HG03571 (cell line): ENCODE data around the gene MRPL55.
"Not testable (repeated sequence)": the region's sequence is repeated elsewhere in the genome, so short reads cannot be mapped to it uniquely, and the experiment has no call there.

ENCODE experiments used
- ATAC-seq: cut with Tn5 transposase; IDR thresholded peaks from one replicate; pipeline ENCODE4 v1.9.1; 2021; ENCODE audit not compliant: unreplicated experiment

Gene MRPL55

DNA sequence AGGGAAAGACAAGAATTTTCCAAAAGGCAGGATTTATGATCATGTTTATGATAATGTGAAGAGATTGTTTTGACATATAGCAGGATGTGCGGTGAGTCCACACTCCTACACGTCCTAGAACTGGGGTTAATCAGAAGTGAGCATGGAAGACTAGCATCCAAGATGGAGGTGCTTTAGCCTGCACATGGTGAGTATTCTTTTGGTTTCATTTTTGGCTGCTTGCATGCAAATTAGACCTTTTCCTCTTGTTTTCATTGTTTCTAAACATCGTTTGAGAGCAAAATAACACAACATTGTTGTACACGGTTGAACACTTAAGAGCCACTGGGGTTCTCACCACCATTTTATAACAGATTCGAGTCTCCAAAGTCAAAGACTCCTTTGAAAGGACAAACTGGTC is 16.1 kb upstream of the MRPL55 start:
- no peak for ATAC-seq

DNA sequence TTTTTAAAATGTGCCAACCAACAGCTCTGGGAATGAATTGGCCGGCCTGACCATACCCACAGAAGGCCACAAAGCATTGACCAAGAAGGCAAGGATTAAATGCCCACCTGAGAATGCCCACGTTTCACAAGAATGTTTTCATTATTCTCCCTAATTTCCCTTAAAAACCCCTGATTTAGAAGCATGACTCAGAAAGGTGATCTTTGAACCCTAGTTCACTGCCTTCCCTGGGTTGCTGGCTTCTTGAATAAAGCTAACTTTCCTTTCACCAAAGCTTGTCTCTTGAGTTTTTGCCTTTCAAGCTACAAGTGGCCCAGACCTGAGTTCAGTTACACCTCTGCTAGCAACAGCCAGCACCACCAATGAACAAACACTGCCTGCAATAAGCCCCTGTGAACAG is 14.4 kb upstream of the MRPL55 start:
- no peak for ATAC-seq

DNA sequence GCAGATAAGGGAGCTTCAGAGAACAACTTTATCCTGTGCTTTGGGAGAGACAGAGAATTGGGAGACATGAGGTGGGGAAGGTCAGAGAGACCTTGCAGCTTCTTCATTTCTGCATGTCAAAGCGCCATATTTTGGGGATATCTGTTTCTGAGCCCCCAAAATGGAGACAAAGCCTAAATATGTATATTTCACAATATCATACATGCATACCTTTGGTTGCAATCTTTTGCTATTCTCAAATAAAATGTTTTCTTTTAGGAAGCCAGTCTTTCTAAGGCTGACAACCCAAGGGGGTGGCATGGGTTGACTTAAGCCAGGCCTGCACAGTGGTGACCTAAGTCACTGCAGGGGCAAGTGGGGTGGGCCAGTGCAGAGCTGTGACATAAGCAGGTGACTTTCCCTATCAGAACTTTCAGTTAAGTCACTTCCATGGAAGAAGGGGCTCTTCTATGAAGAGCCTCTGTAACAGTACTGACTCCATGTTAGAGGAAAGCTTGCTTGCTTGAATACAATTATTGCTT is 13.9 kb upstream of the MRPL55 start:
- ATAC-seq = no peak

DNA sequence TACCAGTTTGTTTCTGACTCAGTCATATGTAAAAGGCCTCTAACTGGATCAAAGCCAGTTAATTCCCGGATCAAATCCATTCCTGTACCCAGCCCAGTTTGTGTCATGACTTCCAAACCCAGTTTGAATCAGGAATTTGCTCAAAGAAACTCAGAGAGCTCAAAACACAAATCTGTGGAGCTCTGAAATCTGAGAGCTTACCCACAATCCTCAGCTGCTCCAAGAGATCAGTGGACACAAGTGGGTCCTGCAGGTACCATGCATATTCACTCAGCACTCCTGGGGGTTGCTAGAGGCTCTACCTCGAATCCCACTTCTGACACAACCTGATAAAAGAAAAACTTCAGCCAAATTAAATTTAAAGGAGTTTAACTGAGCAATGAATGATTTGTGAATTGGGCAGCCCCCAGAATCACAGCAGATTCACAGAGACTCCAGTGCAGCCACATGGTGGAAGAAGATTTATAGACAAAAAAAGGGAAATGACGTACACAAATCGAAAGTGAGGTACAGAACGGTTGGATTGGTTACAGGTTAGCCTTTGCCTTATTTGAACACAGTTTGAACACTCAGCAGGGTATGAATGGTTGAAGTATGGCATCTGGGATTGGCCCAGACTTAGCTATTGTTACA is 11.9 kb upstream of the MRPL55 start:
- no peak for ATAC-seq

DNA sequence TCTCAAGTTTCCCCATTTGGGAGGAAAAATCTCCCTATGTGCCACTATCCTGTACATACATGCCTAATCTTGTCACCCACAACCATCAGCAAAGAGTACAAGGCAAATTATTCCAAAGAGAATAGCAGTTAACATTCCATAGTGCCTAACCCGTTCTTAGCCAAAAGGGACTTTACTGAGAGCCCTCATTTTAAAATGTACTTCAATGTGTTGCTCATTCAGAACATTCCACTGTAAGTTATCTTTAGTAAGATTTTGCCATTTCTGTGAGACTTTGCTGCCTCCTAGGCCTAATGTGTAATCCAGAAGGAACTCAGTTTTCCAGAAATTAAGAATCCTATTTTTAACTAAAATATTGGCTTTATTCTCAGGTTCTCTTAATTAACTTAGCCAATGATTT is 11.3 kb upstream of the MRPL55 start:
- no peak for ATAC-seq

DNA sequence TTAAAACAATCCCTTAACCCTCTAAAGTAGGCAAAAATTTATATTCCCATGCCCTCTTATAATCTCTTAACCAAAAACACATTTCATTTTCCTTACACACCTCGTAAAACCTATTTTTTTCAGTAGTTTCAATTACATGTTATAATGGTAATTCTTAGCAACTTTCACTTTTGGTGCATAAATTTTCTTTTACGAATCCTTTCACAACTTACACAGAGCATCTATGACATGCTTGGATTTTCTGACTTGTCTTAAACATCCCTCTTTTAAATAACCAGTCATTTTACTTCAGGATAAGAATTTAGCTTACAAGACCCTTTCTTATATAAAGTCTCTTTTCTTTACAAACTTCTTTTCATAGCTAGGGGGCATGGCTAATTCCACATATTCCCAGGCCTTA is 8.9 kb upstream of the MRPL55 start:
- ATAC-seq = no peak

DNA sequence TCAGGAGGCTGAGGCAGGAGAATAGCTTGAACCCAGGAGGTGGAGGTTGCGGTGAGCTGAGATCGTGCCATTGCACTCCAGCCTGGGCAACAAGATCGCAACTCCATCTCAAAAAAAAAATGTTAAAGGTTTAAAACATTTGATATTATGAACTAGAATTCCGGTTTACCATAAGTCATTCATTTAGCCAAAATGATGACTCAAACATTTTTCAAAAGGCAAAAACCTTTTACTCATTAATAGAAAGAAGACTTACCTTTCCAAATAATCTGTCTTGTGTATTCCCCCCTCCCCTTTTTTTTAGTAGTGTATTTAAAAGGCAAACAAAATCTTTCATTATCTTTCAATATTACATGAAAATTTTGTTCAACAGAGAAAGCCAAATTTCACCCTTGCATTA is 8.2 kb upstream of the MRPL55 start:
- no peak for ATAC-seq

DNA sequence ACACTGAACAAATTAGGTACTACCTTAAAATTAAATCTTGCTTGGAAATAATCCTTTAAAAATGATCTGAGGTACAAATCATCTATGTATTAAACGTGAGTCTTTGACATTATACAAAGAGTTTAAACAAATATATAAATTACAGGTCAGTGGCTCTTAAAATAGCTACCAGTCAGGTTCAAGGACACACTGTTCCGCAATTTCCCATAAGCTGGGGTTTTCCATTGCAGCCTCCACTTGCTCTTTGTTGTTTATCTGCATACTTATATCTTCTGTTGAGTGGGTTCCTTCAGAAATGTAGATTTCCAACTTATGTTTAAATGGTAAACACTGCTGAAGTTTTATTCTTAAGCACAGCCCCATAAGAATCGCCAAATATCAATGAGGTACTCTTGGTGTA is 5.7 kb upstream of the MRPL55 start:
- ATAC-seq = no peak

DNA sequence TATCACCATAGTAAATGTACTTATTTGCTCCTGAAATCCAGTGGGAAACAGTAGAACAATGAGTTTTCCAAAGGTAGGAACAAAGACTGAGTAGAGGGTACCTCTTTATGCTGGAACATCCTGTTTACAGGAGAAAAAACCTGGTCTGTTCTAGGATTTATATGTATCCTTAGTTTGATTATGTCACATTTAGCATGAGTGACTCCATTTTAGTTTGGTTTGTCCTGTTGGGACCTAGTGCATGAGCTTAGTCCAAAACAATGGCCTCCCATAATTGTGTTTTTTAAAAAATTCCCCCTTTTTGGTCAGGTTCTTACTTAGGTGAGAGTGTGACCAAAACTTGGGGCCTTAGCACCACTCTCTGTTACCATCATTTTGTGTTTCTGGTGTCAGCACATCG is 3.5 kb upstream of the MRPL55 start:
- ATAC-seq = no peak

DNA sequence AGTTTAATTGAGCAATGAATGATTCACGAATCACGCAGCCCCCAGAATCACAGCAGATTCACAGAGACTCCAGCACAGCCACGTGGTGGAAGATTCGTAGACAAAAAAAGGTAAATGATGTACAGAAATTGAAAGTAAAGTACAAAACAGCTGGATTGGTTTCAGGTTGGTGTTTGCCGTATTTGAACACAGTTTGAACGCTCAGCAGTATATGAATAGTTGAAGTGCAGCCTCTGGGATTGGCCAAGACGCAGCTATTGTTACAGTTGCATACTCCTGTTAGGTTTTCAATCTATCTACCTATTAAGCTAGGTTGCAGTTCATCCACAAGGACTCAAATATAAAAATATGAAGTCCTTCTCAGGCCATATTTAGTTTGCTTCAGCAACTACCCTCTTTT is 3.1 kb upstream of the MRPL55 start:
- ATAC-seq = no peak

DNA sequence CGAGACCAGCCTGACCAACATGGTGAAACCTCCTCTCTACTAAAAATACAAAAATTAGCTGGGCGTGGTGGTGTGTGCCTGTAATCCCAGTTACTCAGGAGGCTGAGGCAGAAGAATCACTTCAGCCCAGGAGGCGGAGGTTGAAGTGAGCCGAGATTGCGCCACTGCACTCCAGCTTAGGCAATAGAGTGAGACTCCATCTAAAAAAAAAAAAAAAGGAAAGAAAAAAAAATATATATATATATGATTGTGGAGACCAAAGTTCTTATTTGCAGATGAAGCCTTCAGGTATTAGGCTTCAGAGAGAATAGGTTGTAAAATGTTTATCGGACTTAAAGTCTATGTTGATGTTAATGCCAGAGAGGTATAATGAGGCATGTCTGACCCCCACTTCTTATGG is 2.2 kb upstream of the MRPL55 start:
- not testable (repeated sequence) for ATAC-seq

DNA sequence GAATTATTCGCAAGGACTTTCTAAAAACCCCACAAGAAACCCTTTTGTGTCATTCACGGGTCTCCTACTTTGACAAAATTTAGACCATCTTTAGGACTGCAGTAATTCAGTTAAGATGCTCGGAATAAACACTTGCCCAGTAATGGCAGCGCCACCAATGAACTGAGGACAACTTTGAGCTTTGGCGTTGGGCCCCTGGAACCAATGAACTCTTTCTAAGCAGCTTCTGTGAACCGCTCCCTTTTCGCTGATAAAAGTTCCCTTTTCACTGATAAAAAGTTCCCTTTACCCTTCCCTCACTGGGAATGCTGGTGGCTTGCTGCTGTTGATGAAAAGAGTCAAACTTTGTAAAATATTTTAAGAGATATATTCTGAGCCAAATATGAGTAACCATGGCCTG is 1.5 kb upstream of the MRPL55 start:
- no peak for ATAC-seq

DNA sequence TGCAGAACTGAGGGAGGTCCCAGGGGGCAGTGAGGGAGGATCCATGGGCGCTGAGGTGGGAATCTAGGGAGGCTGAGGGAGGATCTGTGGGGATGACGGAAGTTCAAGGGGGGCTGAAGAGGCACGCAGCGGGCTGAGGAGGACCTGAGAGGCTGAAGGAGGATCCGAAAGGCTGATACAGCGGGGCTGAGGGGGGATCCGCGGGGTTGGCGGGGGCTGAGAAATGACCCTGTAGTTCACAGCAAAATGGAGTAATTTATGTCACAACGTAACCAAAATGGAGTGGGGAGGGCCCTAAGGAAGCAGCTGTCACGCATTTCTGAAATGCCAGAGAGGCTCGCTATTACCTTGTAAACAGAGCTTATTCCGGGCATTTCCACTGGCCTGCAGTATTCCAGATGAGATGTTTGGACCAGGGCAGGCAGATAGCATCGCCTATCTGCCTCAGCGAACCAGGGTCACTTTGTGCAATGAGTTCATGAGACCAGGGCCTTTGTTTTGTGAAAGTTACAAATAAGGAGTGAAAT is 926 bp upstream of the MRPL55 start:
- ATAC-seq = no peak

DNA sequence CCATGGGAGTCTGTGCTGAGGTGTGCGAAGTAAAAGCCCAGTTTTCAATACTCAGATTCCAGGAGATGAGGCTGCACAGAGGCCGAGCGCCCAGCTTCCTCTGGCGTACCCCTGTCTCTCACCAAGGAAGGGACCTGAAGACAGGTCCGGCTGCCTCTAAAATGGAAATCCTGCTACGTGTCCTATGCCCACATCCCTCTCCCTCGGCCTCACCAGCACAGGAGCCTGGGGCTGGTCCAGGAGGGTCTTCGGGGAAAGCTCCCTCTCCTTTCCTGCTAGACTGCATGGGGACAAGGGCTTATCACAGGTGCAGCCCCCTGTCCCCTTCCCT is 392 bp downstream of the MRPL55 start:
- no peak for ATAC-seq

DNA sequence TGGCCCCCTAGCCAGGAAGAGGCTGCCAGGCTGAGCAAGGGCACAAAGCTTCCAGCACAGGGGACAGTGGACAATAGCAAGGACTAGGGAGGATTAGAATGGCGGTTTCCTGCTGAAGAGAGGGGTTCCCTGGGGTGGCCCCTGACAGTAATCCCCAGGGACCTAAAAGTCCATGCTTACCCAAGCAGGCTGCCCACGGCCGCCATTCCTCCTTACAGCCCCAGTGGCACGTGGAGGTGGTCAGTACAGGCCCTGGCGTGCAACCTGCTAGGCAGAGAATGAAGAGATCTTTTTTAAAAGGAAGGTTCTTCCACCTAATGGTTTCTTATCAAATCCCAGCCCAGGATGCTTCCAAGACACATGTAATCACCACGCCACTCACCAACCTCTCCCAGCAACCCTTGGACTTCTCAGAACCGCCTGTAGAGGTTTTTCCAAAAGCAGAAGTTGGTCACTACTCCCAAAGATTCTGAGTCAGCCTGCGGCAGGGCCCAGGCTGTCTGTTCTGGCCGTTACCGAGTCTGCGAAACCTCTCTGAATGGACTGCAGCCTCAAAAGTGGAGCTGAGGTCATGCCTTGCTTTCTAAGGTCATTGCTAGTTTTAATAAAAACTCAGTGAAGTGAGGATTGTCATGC is 926 bp downstream of the MRPL55 start:
- ATAC-seq = no peak

DNA sequence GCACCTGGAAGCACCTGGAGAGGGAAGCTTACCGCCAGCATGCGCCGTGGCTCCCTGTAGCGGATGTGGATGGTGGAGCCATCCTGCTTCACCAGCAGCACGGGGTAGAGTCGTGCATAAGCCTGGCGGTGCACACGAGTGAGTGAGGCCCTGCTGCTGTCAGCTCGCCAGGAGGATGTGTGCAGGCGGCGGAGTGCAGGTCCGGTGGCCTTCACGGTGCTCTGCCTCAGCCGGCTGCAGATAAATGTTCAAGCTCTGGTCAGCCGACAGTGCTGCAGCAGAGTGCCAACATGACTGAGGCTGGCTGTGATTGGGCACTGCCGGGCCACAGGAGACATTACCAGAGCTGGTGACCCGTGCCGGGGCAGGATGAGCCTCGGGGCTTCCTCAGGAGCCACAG is 1.5 kb downstream of the MRPL55 start:
- ATAC-seq = no peak

DNA sequence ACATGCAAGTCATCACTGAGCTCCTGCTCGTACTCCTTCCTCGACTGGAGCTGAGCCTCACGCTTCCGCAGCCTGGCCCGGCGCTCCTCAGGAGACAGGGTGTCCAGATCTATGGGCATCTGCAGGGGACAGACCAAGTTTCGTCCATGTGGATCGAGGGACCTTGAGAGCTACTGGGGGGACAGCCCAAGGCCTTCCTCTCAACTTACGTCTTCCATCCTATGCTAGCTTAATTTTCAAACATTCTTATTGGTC is 2.4 kb downstream of the MRPL55 start:
- no peak for ATAC-seq

DNA sequence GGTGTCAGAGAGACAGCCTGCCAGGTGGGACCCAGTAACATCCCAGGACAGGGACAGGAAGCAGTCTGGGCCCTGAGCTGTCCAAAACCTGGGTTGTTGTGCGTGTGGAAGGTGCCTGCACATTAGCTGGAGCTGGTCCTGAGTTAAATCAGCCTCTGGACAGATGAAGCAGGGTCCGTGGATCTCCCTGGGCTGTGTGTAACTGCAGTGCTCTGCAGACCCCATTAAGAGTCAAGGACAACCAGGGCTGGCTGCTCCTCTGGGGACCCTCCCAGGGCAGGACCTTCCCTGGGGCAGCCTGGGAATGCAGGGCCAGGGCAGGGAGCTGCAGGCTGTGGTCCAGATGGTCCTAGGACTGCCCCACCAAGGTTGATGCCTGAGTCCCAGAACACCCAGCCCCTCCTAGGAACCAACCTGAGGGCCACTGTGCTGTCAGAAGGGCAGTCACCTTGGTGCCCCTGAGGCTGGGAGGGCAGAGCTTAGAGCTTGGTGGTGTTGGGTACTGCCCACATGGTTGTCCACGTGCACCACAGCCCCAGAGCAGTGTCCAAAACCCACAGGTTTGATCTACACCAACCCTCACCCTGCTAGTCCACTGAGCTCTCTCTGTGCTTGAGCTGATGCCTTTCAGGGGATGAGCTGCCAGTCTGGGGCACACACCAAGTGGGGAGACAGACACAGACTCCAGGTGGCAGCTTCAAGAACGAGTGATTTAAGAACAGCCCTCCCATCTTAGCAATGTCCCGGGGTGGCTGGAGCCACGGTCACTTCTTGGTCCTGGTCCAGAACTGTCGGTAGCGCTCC is 2.9 kb downstream of the MRPL55 start:
- ATAC-seq = no peak

DNA sequence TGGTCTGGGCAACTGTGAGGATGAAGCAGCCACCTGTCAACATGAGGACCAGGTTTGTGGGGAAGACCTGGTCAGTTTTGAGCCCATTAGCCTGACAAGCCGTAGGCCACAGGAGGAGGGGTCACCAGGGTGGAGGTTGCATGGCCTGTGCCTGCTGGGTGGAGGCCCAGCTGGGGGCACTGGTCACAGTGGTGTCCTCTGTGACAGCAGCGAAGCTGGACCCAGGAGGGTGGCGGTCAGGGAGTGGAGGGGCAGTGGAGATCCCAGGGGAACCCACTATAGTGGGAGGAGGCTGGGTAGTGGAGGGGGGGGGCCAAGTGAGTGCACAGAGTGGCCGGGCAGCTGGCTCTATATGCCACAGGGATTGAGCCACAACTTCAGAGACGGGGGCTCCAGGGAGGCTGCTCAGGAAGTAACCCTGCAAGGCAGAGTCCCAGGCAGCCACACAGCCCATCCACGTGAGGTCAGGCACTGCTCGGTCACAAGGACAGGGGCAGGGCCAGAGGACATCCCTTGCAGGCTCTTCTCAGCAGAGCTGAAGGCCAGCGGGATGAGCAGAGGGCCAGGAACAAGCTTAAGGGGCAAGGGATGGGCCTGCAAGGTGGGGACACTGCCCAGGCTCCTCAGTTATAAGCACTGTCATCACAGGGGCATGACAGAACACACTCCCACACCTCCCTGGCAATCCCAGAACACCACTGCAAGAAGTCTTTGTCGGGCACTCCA is 3.7 kb downstream of the MRPL55 start:
- ATAC-seq = no peak

DNA sequence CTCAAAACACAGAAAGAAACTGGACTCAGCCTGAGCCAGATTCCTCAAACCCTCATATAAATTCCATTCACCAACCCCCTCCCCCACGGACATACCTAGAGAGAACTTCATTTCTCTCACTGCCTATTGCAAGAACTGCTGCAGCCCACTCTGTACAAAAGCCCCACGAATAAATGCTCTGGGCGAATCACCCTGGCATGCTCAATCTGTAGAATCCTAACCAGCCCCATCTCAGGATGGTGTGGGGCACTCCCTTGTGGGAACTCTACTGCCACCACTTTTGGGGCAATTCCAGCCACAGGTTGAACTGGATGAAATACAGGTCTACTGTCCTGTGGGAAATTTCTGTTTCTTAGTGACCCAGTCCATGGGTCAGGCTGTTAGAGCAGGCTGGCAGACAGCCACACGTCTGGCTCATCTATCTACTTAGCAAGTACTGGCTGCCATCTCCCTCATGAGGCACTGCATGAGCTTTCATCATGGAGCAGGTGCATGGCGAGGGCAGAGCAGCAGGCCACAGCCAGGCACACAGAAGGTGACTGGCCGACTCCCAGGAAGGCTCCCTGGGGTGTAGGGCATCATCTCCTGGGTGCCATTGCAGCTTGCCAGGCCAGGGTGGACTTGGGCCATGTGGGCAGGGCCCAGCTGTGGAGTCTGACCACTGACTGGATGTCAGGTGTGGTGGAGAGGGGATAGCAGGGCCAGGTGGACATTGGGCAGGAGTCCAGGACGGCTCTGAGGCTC is 4.4 kb downstream of the MRPL55 start:
- no peak for ATAC-seq
